Activated CD8-positive, alpha-beta T cell treated with anti-CD3 and anti-CD28 coated beads for 36 hours (primary cell): Measurements from ENCODE around the gene PKM. TPM values are rescaled to one million over a fixed set of nuclear protein-coding genes. Genes with fewer than 3 reads are reported as not detected.

Experiments
- ATAC-seq: fragments of 200-7000 bp; cut with Tn5 transposase; one replicate; pipeline ENCODE4 v1.10.0; 2021; ENCODE audit warnings: mild to moderate bottlenecking, moderate library complexity
- CTCF ChIA-PET: fragments of 350-600 bp; sonication (Branson Sonifier 250); formaldehyde crosslinking; loops from one replicate; lab custom pipeline; 2021; ENCODE audit warnings: antibody characterized with exemption; lab: Charles Lee
- POLR2A ChIA-PET: fragments of 350-600 bp; sonication (Branson Sonifier 250); formaldehyde crosslinking; loops from one replicate; lab custom pipeline; 2021; ENCODE audit warnings: antibody characterized with exemption; lab: Charles Lee
- DNase-seq: peaks from one replicate; pipeline ENCODE4 v3.0.0-alpha.2; 2020
- H3K27ac Mint-ChIP-seq: one replicate; pipeline ENCODE4 v1.8.0; 2021; ENCODE audit warnings: mild to moderate bottlenecking, mixed read lengths
- H3K27me3 Mint-ChIP-seq: one replicate; pipeline ENCODE4 v1.8.0; 2021; ENCODE audit warnings: mixed read lengths
- H3K36me3 Mint-ChIP-seq: one replicate; pipeline ENCODE4 v1.8.0; 2021; ENCODE audit warnings: low read depth, mixed read lengths
- H3K4me1 Mint-ChIP-seq: one replicate; pipeline ENCODE4 v1.8.0; 2021; ENCODE audit warnings: low read depth, mixed read lengths
- H3K4me3 Mint-ChIP-seq: one replicate; pipeline ENCODE4 v1.8.0; 2021; ENCODE audit warnings: mild to moderate bottlenecking, moderate library complexity, mixed read lengths
- H3K9me3 Mint-ChIP-seq: one replicate; pipeline ENCODE4 v1.8.0; 2021; ENCODE audit warnings: mixed read lengths
- intact Hi-C: fragments of 100-400 bp; cut with micrococcal nuclease; formaldehyde crosslinking; loops from one replicate; pipeline ENCODE4 v1.10.0; 2022
- total RNA-seq, 2 experiments: library from RNA; stranded (reverse); gene quantifications; one replicate each; pipeline ENCODE4 v1.2.3, GENCODE V29; 2021
- TF ChIP-seq, protein P1 (sequence below): fragments of 200-600 bp; IDR thresholded peaks from one replicate; pipeline ENCODE4 v1.8.0; 2022; ENCODE audit warnings: antibody characterized with exemption, mild to moderate bottlenecking

Gene PKM
- total RNA-seq, 2 experiments from 2014 or later: 2,565 to 2,588 TPM

DNA sequence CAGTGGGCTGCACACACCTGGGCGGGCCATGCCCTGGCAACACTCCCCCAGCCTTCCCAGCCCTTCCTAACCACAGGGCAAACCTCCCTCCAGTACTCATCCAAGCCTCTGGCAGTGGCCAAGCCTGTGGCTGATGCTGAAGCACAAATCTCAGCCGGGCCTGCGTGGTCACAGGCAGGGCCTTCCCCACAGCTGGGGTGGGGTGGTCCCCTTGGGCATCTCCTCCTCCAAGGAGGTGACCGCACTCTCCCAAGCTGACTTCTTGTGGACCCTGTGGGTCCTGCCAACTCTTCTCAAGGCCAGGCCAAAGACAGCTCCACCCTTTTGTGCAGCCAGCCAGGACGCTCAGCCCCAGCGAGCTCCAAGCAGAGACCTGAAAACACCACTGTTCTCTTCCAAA is 54.8 kb downstream of the PKM start:
- no peaks in the 10 kb centered on the region for H3K9me3 Mint-ChIP-seq
- ChIA-PET CTCF (interaction anchor here (1.4 kb wide), 1 partner anchor 21 kb away, joined by 4 read pairs; no protein-coding TSS in a partner anchor), POLR2A (interaction anchor here (0.8 kb wide), 1 partner anchor 56 kb away, joined by 3 read pairs; no protein-coding TSS in a partner anchor)
- no peak overlapping the region for H3K27ac Mint-ChIP-seq
- intact Hi-C loops: no loop called here
- H3K4me3 Mint-ChIP-seq: no peak overlapping the region
- peaks cover under 1% of the 10 kb centered on the region for H3K27me3 Mint-ChIP-seq
- DNase-seq: no peak
- TF ChIP-seq, protein P1, sequence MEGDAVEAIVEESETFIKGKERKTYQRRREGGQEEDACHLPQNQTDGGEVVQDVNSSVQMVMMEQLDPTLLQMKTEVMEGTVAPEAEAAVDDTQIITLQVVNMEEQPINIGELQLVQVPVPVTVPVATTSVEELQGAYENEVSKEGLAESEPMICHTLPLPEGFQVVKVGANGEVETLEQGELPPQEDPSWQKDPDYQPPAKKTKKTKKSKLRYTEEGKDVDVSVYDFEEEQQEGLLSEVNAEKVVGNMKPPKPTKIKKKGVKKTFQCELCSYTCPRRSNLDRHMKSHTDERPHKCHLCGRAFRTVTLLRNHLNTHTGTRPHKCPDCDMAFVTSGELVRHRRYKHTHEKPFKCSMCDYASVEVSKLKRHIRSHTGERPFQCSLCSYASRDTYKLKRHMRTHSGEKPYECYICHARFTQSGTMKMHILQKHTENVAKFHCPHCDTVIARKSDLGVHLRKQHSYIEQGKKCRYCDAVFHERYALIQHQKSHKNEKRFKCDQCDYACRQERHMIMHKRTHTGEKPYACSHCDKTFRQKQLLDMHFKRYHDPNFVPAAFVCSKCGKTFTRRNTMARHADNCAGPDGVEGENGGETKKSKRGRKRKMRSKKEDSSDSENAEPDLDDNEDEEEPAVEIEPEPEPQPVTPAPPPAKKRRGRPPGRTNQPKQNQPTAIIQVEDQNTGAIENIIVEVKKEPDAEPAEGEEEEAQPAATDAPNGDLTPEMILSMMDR: no peak
- no peaks in the 10 kb centered on the region for H3K4me1 Mint-ChIP-seq
- no peaks in the 10 kb centered on the region for H3K36me3 Mint-ChIP-seq
- ATAC-seq: no peak

DNA sequence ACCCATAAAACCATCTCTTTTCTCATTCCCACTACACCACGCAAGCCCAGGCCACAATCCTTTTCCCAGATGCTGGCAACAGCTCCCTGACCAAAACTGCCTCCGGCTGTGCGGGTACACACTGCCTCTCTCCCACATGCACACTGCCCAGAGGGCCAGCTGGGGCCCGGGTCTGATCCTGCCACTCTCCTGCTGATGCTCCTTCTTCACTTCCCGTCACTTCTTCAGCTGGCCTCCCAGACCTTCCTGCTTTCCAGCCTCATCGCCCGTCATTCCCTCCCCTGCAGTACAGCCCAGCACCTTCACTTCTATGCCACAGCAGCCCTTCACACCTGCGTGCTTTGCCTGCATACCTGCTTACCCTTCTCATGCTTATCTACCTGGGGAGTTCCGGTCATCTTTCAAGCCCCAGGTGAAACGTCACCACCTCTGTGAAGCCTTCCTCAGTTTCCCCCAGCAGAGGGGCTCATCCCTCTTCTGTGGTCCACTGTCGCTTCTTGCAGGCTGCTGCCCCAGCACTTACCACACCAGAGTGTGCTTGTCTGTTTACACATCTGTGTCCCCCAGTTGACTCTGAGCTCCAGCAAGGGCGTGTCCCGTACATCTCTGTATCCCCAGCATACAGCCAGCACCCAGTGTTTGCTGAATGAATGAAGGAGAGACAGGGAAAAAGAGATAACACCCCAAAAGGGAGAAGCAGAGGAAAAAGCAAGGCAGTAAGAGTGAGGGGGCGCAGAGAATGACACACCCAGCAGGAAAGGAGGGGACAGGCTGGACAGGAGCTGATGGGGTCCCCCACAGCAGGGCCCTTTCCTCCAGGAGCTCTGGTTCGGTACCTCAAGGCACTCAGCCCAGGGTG is 55.6 kb downstream of the PKM start:
- H3K4me3 Mint-ChIP-seq: no peak overlapping the region
- ATAC-seq: no peak
- TF ChIP-seq, protein P1: no peak
- H3K36me3 Mint-ChIP-seq: no peaks in the 10 kb centered on the region
- no peak overlapping the region for H3K27ac Mint-ChIP-seq
- no peak for DNase-seq
- H3K27me3 Mint-ChIP-seq: no peaks in the 10 kb centered on the region
- H3K9me3 Mint-ChIP-seq: no peaks in the 10 kb centered on the region
- no peaks in the 10 kb centered on the region for H3K4me1 Mint-ChIP-seq
- ChIA-PET POLR2A (interaction anchor here (0.8 kb wide), 1 partner anchor 57 kb away, joined by 3 read pairs; no protein-coding TSS in a partner anchor), CTCF (interaction anchor here (1.3 to 1.4 kb wide), 2 partner anchors 19 to 20 kb away, joined by 4 read pairs; no protein-coding TSS in a partner anchor)
- intact Hi-C loops: no loop called here

DNA sequence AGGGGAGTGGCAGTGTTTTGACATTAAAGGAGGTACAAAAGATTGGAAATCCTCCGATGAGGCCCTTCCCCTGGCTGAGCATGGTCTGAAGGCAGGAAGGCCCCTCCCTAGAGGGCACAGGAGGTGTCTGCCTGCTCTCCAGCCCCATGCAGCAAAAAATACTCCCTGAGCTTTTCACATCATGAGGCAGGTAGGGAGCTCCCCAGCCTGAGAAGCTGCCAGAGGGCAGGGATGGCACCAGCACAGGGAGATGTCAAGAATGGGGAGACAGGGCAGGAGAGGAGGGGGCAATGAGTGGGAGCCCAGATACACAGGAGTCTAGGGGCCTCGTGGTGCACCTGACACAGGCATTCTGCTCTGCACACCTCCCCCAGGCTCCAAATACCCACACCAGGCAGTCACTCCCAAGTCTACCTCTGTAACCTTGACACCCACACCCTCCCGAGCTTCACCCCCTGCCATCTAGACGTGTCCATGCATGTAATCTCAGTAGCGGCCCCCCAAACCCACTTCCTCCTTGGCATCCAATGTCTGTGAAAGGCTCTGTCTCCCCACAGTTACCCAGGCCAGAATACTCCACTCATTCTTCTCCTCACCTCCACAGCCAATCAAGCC is 56.3 kb downstream of the PKM start:
- POLR2A ChIA-PET: no interaction called here
- CTCF ChIA-PET: interaction anchor here (1.3 kb wide), 1 partner anchor 19 kb away, joined by 4 read pairs; no protein-coding TSS in a partner anchor
- no peaks in the 10 kb centered on the region for H3K9me3 Mint-ChIP-seq
- no peak overlapping the region for H3K27ac Mint-ChIP-seq
- peak; percentile 30 for ATAC-seq
- TF ChIP-seq, protein P1: no peak
- no peaks in the 10 kb centered on the region for H3K4me1 Mint-ChIP-seq
- H3K4me3 Mint-ChIP-seq: no peak overlapping the region
- H3K36me3 Mint-ChIP-seq: no peaks in the 10 kb centered on the region
- DNase-seq: no peak
- intact Hi-C loops: no loop called here
- H3K27me3 Mint-ChIP-seq: no peaks in the 10 kb centered on the region

DNA sequence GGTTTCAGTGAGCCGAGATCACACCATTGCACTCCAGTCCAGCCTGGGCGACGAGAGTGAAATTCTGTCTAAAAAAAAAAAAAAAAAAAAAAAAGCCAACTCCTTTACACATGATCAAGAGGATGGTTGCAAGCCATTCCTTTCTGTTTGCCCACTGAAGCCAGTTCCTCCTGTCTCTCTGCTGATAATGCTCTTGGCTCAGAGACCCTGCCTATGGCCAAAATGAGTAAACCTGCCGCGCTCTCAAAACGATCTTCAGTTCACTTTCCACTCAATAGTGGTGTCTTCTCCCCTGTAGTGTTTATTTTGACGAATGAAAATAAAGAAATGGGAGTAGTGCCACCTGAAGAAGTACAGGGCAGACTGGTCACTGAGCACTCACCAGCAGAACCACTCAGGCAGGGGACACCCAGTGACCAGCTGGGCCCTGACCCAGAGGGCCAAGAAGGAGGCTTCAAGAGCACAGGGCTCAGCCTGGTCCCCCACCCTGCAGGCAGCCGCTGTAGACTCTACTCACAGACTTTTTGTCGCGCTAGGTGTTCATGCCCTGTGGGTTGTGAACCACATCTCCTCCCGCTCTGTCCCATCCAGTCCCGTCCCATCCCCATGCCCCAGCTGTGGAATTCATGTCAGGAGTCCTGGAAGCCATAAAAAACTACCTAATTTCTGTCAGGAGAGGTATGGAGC is 57.0 kb downstream of the PKM start:
- H3K4me3 Mint-ChIP-seq: no peak overlapping the region
- CTCF ChIA-PET: interaction anchor here (1.0 to 1.3 kb wide), 2 partner anchors 18 to 39 kb away, joined by 3 to 4 read pairs; no protein-coding TSS in a partner anchor
- no peaks in the 10 kb centered on the region for H3K36me3 Mint-ChIP-seq
- TF ChIP-seq, protein P1: no peak
- DNase-seq (no peak), ATAC-seq (no peak)
- H3K9me3 Mint-ChIP-seq: no peaks in the 10 kb centered on the region
- POLR2A ChIA-PET: no interaction called here
- no peaks in the 10 kb centered on the region for H3K4me1 Mint-ChIP-seq
- no peaks in the 10 kb centered on the region for H3K27me3 Mint-ChIP-seq
- intact Hi-C loops: no loop called here
- H3K27ac Mint-ChIP-seq: no peak overlapping the region
